ENCODE data around the gene GLB1L2.

- TF ChIP-seq CTCF (IDR thresholded peaks at IDR 0.05 in 2 of 3, conservative IDR thresholded peaks at IDR 0.05 in 1 of 3; ENCODE audit: borderline replicate concordance in 1 of 3, insufficient read depth in 1 of 3, low read depth in 2 of 3, low read length in 2 of 3) (no peak), EGR1 (IDR thresholded peaks at IDR 0.05; ENCODE audit: low read depth) (no peak), FOSL1 (IDR thresholded peaks at IDR 0.05; ENCODE audit: low read depth) (no peak), MAX (IDR thresholded peaks at IDR 0.05) (no peak), POLR2A (IDR thresholded peaks at IDR 0.05; ENCODE audit: borderline replicate concordance, extremely low read depth, insufficient read depth, insufficient read length) (no peak), JUND (IDR thresholded peaks at IDR 0.05) (no peak), SP1 (IDR thresholded peaks at IDR 0.05; ENCODE audit: low read depth) (no peak), POLR2AphosphoS5 (IDR thresholded peaks at IDR 0.05; ENCODE audit: low read depth, low read length) (no peak), CEBPB (IDR thresholded peaks at IDR 0.05; ENCODE audit: low read depth) (no peak), RAD21 (IDR thresholded peaks at IDR 0.05; ENCODE audit: low read depth) (no peak), EZH2 (IDR thresholded peaks at IDR 0.05) (no peak), ZNF274 (IDR thresholded peaks at IDR 0.05; ENCODE audit: low read depth, low read length) (no peak)
- TF ChIP-seq, protein P1, sequence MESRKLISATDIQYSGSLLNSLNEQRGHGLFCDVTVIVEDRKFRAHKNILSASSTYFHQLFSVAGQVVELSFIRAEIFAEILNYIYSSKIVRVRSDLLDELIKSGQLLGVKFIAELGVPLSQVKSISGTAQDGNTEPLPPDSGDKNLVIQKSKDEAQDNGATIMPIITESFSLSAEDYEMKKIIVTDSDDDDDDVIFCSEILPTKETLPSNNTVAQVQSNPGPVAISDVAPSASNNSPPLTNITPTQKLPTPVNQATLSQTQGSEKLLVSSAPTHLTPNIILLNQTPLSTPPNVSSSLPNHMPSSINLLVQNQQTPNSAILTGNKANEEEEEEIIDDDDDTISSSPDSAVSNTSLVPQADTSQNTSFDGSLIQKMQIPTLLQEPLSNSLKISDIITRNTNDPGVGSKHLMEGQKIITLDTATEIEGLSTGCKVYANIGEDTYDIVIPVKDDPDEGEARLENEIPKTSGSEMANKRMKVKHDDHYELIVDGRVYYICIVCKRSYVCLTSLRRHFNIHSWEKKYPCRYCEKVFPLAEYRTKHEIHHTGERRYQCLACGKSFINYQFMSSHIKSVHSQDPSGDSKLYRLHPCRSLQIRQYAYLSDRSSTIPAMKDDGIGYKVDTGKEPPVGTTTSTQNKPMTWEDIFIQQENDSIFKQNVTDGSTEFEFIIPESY (IDR thresholded peaks at IDR 0.05; ENCODE audit: extremely low read depth, insufficient replicate concordance, low read length): no peak
- TF ChIP-seq, protein P2, sequence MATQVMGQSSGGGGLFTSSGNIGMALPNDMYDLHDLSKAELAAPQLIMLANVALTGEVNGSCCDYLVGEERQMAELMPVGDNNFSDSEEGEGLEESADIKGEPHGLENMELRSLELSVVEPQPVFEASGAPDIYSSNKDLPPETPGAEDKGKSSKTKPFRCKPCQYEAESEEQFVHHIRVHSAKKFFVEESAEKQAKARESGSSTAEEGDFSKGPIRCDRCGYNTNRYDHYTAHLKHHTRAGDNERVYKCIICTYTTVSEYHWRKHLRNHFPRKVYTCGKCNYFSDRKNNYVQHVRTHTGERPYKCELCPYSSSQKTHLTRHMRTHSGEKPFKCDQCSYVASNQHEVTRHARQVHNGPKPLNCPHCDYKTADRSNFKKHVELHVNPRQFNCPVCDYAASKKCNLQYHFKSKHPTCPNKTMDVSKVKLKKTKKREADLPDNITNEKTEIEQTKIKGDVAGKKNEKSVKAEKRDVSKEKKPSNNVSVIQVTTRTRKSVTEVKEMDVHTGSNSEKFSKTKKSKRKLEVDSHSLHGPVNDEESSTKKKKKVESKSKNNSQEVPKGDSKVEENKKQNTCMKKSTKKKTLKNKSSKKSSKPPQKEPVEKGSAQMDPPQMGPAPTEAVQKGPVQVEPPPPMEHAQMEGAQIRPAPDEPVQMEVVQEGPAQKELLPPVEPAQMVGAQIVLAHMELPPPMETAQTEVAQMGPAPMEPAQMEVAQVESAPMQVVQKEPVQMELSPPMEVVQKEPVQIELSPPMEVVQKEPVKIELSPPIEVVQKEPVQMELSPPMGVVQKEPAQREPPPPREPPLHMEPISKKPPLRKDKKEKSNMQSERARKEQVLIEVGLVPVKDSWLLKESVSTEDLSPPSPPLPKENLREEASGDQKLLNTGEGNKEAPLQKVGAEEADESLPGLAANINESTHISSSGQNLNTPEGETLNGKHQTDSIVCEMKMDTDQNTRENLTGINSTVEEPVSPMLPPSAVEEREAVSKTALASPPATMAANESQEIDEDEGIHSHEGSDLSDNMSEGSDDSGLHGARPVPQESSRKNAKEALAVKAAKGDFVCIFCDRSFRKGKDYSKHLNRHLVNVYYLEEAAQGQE (IDR thresholded peaks at IDR 0.05; ENCODE audit: low read depth): no peak
Observed at GRCh38 chr11:134405841-134406240, 74.1 kb downstream of the GLB1L2 start.

Measured in HCT116 (cell line).